ENCODE data around the gene CHL1.

DNA sequence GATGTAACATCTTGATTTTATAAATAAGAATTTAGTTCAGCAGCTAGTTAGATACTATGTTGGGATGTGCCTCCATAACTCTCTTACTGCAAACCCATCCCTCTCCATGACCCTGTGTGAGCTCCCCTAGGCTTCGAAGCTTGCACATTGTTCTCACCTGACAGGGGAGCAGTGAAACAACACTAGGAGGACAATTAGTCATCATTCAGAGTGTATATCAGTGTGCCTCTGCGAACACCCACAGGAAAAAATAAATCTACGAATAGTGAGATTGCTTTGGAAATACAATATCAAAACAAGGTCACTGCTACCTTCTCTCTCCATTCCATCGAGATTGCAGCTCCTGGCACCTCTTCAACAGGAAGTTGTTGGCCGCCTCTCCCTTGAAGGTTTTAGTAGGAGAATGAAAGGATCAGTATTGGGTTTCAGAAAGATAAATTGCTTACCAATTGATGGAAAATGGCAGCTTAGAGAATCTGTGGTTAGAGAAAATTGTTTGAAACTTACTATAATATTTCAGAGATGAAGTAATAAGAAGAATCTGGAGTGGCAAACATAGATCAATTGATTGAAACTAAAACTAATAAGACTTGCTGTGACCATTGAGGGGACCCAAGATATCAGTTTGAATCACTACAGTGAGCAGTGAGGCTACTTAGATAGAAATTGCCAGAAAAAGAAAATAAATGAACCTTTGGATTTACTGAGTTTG is 103.2 kb downstream of the CHL1 start:
- TF ChIP-seq GATA2 (IDR thresholded peaks at IDR 0.05; ENCODE audit: low read depth, low read length): no peak
- TF ChIP-seq GATA3 (IDR thresholded peaks at IDR 0.05; ENCODE audit: low read depth, low read length): no peak
